ENCODE data around the gene FILIP1.

DNA sequence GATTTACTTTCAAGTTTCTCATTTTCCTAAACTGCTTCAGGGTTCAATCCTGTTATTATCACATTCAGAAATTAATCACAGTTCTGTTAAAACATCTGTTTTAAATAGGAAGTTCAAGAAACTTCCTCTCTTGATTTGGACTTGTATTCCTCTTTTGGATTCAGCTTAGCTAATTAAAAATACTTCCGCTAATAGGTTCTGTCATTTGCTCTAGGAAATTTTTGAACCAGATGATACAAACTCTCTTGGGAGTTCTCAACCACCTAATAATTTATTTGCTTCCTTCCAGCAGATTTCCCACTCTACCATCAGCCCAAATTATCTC lies 193.1 kb downstream of the FILIP1 start:
- TF ChIP-seq, protein P1, sequence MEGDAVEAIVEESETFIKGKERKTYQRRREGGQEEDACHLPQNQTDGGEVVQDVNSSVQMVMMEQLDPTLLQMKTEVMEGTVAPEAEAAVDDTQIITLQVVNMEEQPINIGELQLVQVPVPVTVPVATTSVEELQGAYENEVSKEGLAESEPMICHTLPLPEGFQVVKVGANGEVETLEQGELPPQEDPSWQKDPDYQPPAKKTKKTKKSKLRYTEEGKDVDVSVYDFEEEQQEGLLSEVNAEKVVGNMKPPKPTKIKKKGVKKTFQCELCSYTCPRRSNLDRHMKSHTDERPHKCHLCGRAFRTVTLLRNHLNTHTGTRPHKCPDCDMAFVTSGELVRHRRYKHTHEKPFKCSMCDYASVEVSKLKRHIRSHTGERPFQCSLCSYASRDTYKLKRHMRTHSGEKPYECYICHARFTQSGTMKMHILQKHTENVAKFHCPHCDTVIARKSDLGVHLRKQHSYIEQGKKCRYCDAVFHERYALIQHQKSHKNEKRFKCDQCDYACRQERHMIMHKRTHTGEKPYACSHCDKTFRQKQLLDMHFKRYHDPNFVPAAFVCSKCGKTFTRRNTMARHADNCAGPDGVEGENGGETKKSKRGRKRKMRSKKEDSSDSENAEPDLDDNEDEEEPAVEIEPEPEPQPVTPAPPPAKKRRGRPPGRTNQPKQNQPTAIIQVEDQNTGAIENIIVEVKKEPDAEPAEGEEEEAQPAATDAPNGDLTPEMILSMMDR (IDR thresholded peaks at IDR 0.05 in 4 of 5, conservative IDR thresholded peaks at IDR 0.05 in 1 of 5), result no peak
- no peak for TF ChIP-seq POLR2A (IDR thresholded peaks at IDR 0.05)
